ENCODE results near the gene MMS22L. TPM values are rescaled to one million over a fixed set of nuclear protein-coding genes. Genes with fewer than 3 reads are reported as not detected.
A peak's percentile ranks its signal among the peaks of the same experiment; 100 is the strongest.

The MMS22L gene
- total and polyA plus RNA-seq, 10 of the 15 experiments (the other 5 are each of a cell fraction or from before 2014, with no cell fraction given), result 5.0 to 33.9 (median 18.7) TPM

DNA sequence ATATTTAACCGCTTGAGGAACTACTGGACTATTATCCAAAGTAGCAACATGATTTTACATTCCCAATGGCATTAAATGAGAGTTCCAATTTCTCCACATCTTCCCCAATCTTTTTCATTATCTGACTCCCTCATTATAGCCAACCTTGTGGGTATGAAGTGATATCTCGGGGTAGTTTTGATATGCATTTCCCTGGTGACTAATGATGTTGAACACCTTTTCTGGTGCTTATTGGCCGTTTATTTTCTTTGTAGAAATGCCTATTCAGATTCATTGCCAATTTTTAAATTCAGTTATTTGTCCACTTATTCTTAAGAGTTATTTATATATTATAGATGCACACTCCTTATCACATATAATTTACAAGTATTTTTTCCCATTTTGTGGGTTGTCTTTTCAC lies 129.0 kb downstream of the MMS22L start:
- ATAC-seq, result no peak

DNA sequence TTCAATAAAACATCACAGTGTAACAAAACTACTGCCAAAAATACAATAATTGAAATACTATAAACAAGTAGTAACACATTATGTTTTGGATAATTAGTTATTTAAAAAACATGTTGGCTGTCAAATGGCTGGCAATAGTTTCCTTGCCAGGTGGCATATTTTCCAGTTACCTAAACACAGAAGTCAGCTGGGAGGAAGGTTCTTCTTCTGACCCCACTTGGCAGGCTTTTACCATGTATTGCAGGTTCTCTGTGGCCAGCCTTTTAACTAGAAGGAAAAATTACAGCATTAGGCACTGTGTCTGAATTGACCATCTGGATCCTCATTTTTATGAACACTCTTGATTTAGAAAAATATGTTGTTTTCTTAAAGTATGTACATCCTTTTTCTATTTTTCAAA lies 131.4 kb downstream of the MMS22L start:
- Histone ChIP-seq H3K4me3 (no peak overlapping the region), H3K9me3 (replicated peaks; ENCODE audit: control insufficient read depth, insufficient read depth, low read length) (no peaks in the 10 kb centered on the region), H3K79me2 (ENCODE audit: control insufficient read depth, insufficient read depth, low read length) (no peaks in the 10 kb centered on the region), H3K27ac (ENCODE audit: control insufficient read depth, insufficient read depth) (no peak overlapping the region), H3K4me1 (ENCODE audit: control insufficient read depth, insufficient read depth, low read length) (no peaks in the 10 kb centered on the region), H3K36me3 (ENCODE audit: control insufficient read depth in 2 of 2, insufficient read depth in 2 of 2, low read length in 1 of 2) (peaks cover 0 to 11% of the 10 kb centered on the region in 2 experiments; a peak in 1 of 4 replicates), H4K20me1 (ENCODE audit: control insufficient read depth, insufficient read depth) (no peaks in the 10 kb centered on the region), H3K27me3 (replicated peaks in 1 of 2; ENCODE audit: control insufficient read depth in 2 of 2, insufficient read depth in 2 of 2, low read length in 1 of 2) (no peaks in the 10 kb centered on the region), H2AFZ (ENCODE audit: control insufficient read depth, low read depth, low read length) (no peak overlapping the region), H3K4me2 (ENCODE audit: control insufficient read depth, insufficient read depth) (no peak overlapping the region), H3K9ac (ENCODE audit: control insufficient read depth, insufficient read depth, low read length) (no peak overlapping the region)
- in situ Hi-C loops (cut with MboI) (no loop called here), intact Hi-C loops (cut with micrococcal nuclease; ENCODE audit: unreplicated experiment) (no loop called here)
- ATAC-seq, result no peak
- BruUV-seq (replicated peaks), result no TSS peak
- ChIA-PET SMC1A (ENCODE audit: uncharacterized antibody, unreplicated experiment) (no interaction called here), POLR2A (no interaction called here), CTCF (no interaction called here), RAD21 (ENCODE audit: unreplicated experiment) (no interaction called here)
- no peak for FAIRE-seq
- DNase-seq (ENCODE audit: low read depth, low spot score), result no peak
- no peak for TF ChIP-seq IKZF2 (IDR thresholded peaks at IDR 0.05)
- TF ChIP-seq NFYB (IDR thresholded peaks at IDR 0.05; ENCODE audit: insufficient read depth, low read depth, low read length), result no peak
- TF ChIP-seq, protein P1, sequence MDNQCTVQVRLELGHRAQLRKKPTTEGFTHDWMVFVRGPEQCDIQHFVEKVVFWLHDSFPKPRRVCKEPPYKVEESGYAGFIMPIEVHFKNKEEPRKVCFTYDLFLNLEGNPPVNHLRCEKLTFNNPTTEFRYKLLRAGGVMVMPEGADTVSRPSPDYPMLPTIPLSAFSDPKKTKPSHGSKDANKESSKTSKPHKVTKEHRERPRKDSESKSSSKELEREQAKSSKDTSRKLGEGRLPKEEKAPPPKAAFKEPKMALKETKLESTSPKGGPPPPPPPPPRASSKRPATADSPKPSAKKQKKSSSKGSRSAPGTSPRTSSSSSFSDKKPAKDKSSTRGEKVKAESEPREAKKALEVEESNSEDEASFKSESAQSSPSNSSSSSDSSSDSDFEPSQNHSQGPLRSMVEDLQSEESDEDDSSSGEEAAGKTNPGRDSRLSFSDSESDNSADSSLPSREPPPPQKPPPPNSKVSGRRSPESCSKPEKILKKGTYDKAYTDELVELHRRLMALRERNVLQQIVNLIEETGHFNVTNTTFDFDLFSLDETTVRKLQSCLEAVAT (IDR thresholded peaks at IDR 0.05), result no peak
- no peak for TF ChIP-seq STAT3 (IDR thresholded peaks at IDR 0.05; ENCODE audit: low read depth, low read length)
- no peak for TF ChIP-seq NFIC (IDR thresholded peaks at IDR 0.05; ENCODE audit: low read depth, low read length)
- no peak for TF ChIP-seq IRF4 (IDR thresholded peaks at IDR 0.05; ENCODE audit: low read depth, low read length)
- no peak for TF ChIP-seq NFYA (IDR thresholded peaks at IDR 0.05; ENCODE audit: borderline replicate concordance, low read depth, low read length)
- no peak for TF ChIP-seq CBX5 (IDR thresholded peaks at IDR 0.05; ENCODE audit: low read depth)
- TF ChIP-seq SP1 (IDR thresholded peaks at IDR 0.05; ENCODE audit: low read depth, low read length), result no peak
- TF ChIP-seq, protein P2, sequence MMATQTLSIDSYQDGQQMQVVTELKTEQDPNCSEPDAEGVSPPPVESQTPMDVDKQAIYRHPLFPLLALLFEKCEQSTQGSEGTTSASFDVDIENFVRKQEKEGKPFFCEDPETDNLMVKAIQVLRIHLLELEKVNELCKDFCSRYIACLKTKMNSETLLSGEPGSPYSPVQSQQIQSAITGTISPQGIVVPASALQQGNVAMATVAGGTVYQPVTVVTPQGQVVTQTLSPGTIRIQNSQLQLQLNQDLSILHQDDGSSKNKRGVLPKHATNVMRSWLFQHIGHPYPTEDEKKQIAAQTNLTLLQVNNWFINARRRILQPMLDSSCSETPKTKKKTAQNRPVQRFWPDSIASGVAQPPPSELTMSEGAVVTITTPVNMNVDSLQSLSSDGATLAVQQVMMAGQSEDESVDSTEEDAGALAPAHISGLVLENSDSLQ (IDR thresholded peaks at IDR 0.05), result no peak
- no peak for TF ChIP-seq CBX3 (IDR thresholded peaks at IDR 0.05; ENCODE audit: borderline replicate concordance, low read depth)

More for the DNA sequence above, 129.0 kb downstream of the MMS22L start:
- SMC1A ChIA-PET (ENCODE audit: uncharacterized antibody, unreplicated experiment), result interaction anchor here (0.9 kb wide), 1 partner anchor 9 kb away, joined by 5 read pairs; no protein-coding TSS in a partner anchor
- DNase-seq (ENCODE audit: low read depth, low spot score) (no peak), FAIRE-seq (no peak)
- no peaks in the 10 kb centered on the region for H3K9me3 ChIP-seq (replicated peaks; ENCODE audit: control insufficient read depth, insufficient read depth, low read length)
- no peak for TF ChIP-seq IKZF2 (IDR thresholded peaks at IDR 0.05)
- TF ChIP-seq RFX5 (IDR thresholded peaks at IDR 0.05; ENCODE audit: low read depth, low read length), result 0 out of 2 replicates have a peak, but pooled peaks have one; percentile 17
- TF ChIP-seq SMAD5 (IDR thresholded peaks at IDR 0.05; ENCODE audit: low read depth), result no peak
- no peak for TF ChIP-seq RAD51 (IDR thresholded peaks at IDR 0.05)
- TF ChIP-seq, protein P2 (IDR thresholded peaks at IDR 0.05), result no peak
- no peak for TF ChIP-seq KLF5 (IDR thresholded peaks at IDR 0.05; ENCODE audit: partially characterized antibody)
- TF ChIP-seq HCFC1 (IDR thresholded peaks at IDR 0.05; ENCODE audit: low read length), result no peak
- BruUV-seq (replicated peaks), result no TSS peak
- no peak overlapping the region for H3K4me2 ChIP-seq (ENCODE audit: control insufficient read depth, insufficient read depth)
- RAD21 ChIA-PET (ENCODE audit: unreplicated experiment), result no interaction called here
- no peaks in the 10 kb centered on the region for H3K4me1 ChIP-seq (ENCODE audit: control insufficient read depth, insufficient read depth, low read length)
- no peaks in the 10 kb centered on the region for H3K79me2 ChIP-seq (ENCODE audit: control insufficient read depth, insufficient read depth, low read length)
- H4K20me1 ChIP-seq (ENCODE audit: control insufficient read depth, insufficient read depth), result no peaks in the 10 kb centered on the region
- H3K4me3 ChIP-seq, result no peak overlapping the region
- POLR2A ChIA-PET, result no interaction called here
- H3K27me3 ChIP-seq (replicated peaks in 1 of 2; ENCODE audit: control insufficient read depth in 2 of 2, insufficient read depth in 2 of 2, low read length in 1 of 2), result no peaks in the 10 kb centered on the region
- no peak overlapping the region for H2AFZ ChIP-seq (ENCODE audit: control insufficient read depth, low read depth, low read length)
- CTCF ChIA-PET, result interaction anchor here (1.5 kb wide), 1 partner anchor 10 kb away, joined by 3 read pairs; no protein-coding TSS in a partner anchor
- in situ Hi-C loops (cut with MboI), result no loop called here
- intact Hi-C loops (cut with micrococcal nuclease; ENCODE audit: unreplicated experiment), result no loop called here
- WGBS (ENCODE audit: insufficient coverage, insufficient replicate concordance, low lambda C conversion rate, missing lambda C conversion rate), result 100% methylated on average over 3 of the region's 3 CpGs
- no peak overlapping the region for H3K27ac ChIP-seq (ENCODE audit: control insufficient read depth, insufficient read depth)
- peaks cover 0 to 8% of the 10 kb centered on the region in 2 experiments; a peak in 1 of 4 replicates for H3K36me3 ChIP-seq (ENCODE audit: control insufficient read depth in 2 of 2, insufficient read depth in 2 of 2, low read length in 1 of 2)
- H3K9ac ChIP-seq (ENCODE audit: control insufficient read depth, insufficient read depth, low read length), result no peak overlapping the region
